Measurements from ENCODE around the gene ENPP7.

ENPP7 gene

GRCh38 chr17:79777894-79778503, 47.3 kb downstream of the ENPP7 start, which contains the start of gene CBX2:
Gene CBX2 (plus strand): TSS chr17:79778148. CDS start chr17:79778236, 88 bp downstream.
- peak; percentile 95 for DNase-seq (ENCODE audit: low spot score)

- peak; percentile 79 for DNase-seq (ENCODE audit: low spot score)
These were observed 47.9 kb downstream of the ENPP7 start for GRCh38 chr17:79778504-79779083.

GRCh38 chr17:79779084-79779529, 48.4 kb downstream of the ENPP7 start:
- DNase-seq (ENCODE audit: low spot score): peak; percentile 68

GRCh38 chr17:79779661-79780365, 49.1 kb downstream of the ENPP7 start:
- no peak for DNase-seq (ENCODE audit: low spot score)

- DNase-seq (ENCODE audit: low spot score): no peak
These were observed 50.4 kb downstream of the ENPP7 start for GRCh38 chr17:79781012-79781650.

GRCh38 chr17:79781736-79782575, 51.2 kb downstream of the ENPP7 start:
- DNase-seq (ENCODE audit: low spot score): no peak

GRCh38 chr17:79783891-79784290, 53.1 kb downstream of the ENPP7 start:
- no peak for DNase-seq (ENCODE audit: low spot score)

- DNase-seq (ENCODE audit: low spot score): peak; percentile 52
These were observed 53.7 kb downstream of the ENPP7 start for GRCh38 chr17:79784353-79785016.

GRCh38 chr17:79785017-79785899, 54.5 kb downstream of the ENPP7 start:
- DNase-seq (ENCODE audit: low spot score): no peak

- no peak for DNase-seq (ENCODE audit: low spot score)
These were observed 55.4 kb downstream of the ENPP7 start for GRCh38 chr17:79785900-79786810.

- peak; percentile 47 for DNase-seq (ENCODE audit: low spot score)
These were observed 56.3 kb downstream of the ENPP7 start for GRCh38 chr17:79786930-79787643.

- no peak for DNase-seq (ENCODE audit: low spot score)
These were observed 57.7 kb downstream of the ENPP7 start for GRCh38 chr17:79788455-79788854.

GRCh38 chr17:79788989-79789942, 58.5 kb downstream of the ENPP7 start:
- peak; percentile 91 for DNase-seq (ENCODE audit: low spot score)

- peak; percentile 88 for DNase-seq (ENCODE audit: low spot score)
These were observed 59.4 kb downstream of the ENPP7 start for GRCh38 chr17:79789943-79790804.

- DNase-seq (ENCODE audit: low spot score): peak; percentile 86
These were observed 60.3 kb downstream of the ENPP7 start for GRCh38 chr17:79790805-79791734.
